GM19463 (cell line): Measurements from ENCODE around the gene NXPH3.
"Not testable (repeated sequence)": the region's sequence is repeated elsewhere in the genome, so short reads cannot be mapped to it uniquely, and the experiment has no call there.

ENCODE experiments used
- ATAC-seq: cut with Tn5 transposase; IDR thresholded peaks from one replicate; pipeline ENCODE4 v1.9.1; 2021; ENCODE audit warnings: mild to moderate bottlenecking, moderate library complexity; ENCODE audit not compliant: unreplicated experiment

Gene NXPH3

GRCh38 chr17:49554694-49555494, 20.8 kb upstream of the NXPH3 start:
- ATAC-seq, result no peak

GRCh38 chr17:49555495-49556222, 20.0 kb upstream of the NXPH3 start:
- ATAC-seq, result no peak

GRCh38 chr17:49556223-49556943, 19.3 kb upstream of the NXPH3 start:
- peak; percentile 38 for ATAC-seq

- no peak for ATAC-seq
Measured at GRCh38 chr17:49557312-49558024, 18.2 kb upstream of the NXPH3 start.

- ATAC-seq, result no peak
Measured at GRCh38 chr17:49564638-49565037, 11.0 kb upstream of the NXPH3 start.

- ATAC-seq, result no peak
Measured at GRCh38 chr17:49565948-49566491, 9.7 kb upstream of the NXPH3 start.

- ATAC-seq, result no peak
Measured at GRCh38 chr17:49566668-49567071, 9.0 kb upstream of the NXPH3 start.

GRCh38 chr17:49567104-49567521, 8.6 kb upstream of the NXPH3 start:
- no peak for ATAC-seq

- ATAC-seq, result no peak
Measured at GRCh38 chr17:49567871-49568694, 7.6 kb upstream of the NXPH3 start.

GRCh38 chr17:49568695-49569047, 7.0 kb upstream of the NXPH3 start:
- not testable (repeated sequence) for ATAC-seq

- no peak for ATAC-seq
Measured at GRCh38 chr17:49570540-49571242, 5.0 kb upstream of the NXPH3 start.

- no peak for ATAC-seq
Measured at GRCh38 chr17:49571283-49571682, 4.4 kb upstream of the NXPH3 start.

- ATAC-seq, result no peak
Measured at GRCh38 chr17:49571764-49572163, 3.9 kb upstream of the NXPH3 start.

- ATAC-seq, result no peak
Measured at GRCh38 chr17:49572226-49572625, 3.4 kb upstream of the NXPH3 start.

- no peak for ATAC-seq
Measured at GRCh38 chr17:49572806-49573420, 2.8 kb upstream of the NXPH3 start.

- no peak for ATAC-seq
Measured at GRCh38 chr17:49573510-49574322, 2.0 kb upstream of the NXPH3 start.

- no peak for ATAC-seq
Measured at GRCh38 chr17:49574323-49574781, 1.3 kb upstream of the NXPH3 start.
